ENCODE measurements around the gene CLN6. TPM values are rescaled to one million over a fixed set of nuclear protein-coding genes. Genes with fewer than 3 reads are reported as not detected.

CLN6 gene
- total RNA-seq, 2 experiments from 2014 or later, result 60.2 to 117 TPM

DNA sequence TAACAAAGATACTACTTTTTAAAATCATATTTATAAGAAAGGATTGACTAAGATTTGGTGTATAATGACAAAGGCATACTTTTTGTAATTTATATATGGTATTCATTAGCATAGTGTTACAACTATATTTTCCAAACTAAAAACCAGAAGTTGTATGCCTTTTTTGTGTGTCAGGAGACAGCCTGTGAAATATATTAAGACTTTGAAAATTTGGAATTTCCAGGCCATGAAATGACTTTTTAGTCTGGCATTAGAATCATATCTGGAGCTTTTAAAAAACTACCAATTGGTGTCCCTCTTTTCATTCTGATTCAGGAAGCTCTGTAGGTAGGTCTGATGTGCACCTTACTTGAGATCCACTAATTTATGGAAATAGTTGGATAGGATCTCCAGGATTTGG lies 66.3 kb downstream of the CLN6 start:
- Histone ChIP-seq H3K79me2 (ENCODE audit: insufficient read depth, low read depth, low read length) (no peaks in the 10 kb centered on the region), H3K27ac (ENCODE audit: low read depth, low read length, poor library complexity, severe bottlenecking) (no peak overlapping the region), H3K9me3 (ENCODE audit: low read length) (no peaks in the 10 kb centered on the region; the same call in 1 of the 2 replicates), H2AFZ (ENCODE audit: low read length) (no peak overlapping the region), H3K4me3 (ENCODE audit: low read depth, low read length, poor library complexity, severe bottlenecking) (no peak overlapping the region), H4K20me1 (ENCODE audit: insufficient read depth, low read length) (no peaks in the 10 kb centered on the region), H3K4me2 (ENCODE audit: low read length) (no peak overlapping the region), H3K4me1 (ENCODE audit: insufficient read depth, low read length, poor library complexity, severe bottlenecking) (peaks cover 8% of the 10 kb centered on the region), H3K9me2 (ENCODE audit: insufficient read depth, low read length) (no peaks in the 10 kb centered on the region), H3K36me3 (ENCODE audit: insufficient read depth, low read length) (peaks cover 78% of the 10 kb centered on the region)
- no TSS peak for BruUV-seq (replicated peaks)
- intact Hi-C loops (cut with micrococcal nuclease; ENCODE audit: unreplicated experiment), result no loop called here
- DNase-seq (ENCODE audit: low spot score), result no peak
- POLR2A ChIA-PET, result interaction anchor here (1.1 kb wide), 2 partner anchors 9 to 81 kb away, joined by 3 to 4 read pairs; no protein-coding TSS in a partner anchor
- TF ChIP-seq, protein P1, sequence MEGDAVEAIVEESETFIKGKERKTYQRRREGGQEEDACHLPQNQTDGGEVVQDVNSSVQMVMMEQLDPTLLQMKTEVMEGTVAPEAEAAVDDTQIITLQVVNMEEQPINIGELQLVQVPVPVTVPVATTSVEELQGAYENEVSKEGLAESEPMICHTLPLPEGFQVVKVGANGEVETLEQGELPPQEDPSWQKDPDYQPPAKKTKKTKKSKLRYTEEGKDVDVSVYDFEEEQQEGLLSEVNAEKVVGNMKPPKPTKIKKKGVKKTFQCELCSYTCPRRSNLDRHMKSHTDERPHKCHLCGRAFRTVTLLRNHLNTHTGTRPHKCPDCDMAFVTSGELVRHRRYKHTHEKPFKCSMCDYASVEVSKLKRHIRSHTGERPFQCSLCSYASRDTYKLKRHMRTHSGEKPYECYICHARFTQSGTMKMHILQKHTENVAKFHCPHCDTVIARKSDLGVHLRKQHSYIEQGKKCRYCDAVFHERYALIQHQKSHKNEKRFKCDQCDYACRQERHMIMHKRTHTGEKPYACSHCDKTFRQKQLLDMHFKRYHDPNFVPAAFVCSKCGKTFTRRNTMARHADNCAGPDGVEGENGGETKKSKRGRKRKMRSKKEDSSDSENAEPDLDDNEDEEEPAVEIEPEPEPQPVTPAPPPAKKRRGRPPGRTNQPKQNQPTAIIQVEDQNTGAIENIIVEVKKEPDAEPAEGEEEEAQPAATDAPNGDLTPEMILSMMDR (conservative IDR thresholded peaks at IDR 0.05; ENCODE audit: low read length), result no peak
- TF ChIP-seq EZH2phosphoT487 (IDR thresholded peaks at IDR 0.05; ENCODE audit: borderline replicate concordance, low read depth, low read length), result no peak
- CTCF ChIA-PET (ENCODE audit: unreplicated experiment), result no interaction called here

DNA sequence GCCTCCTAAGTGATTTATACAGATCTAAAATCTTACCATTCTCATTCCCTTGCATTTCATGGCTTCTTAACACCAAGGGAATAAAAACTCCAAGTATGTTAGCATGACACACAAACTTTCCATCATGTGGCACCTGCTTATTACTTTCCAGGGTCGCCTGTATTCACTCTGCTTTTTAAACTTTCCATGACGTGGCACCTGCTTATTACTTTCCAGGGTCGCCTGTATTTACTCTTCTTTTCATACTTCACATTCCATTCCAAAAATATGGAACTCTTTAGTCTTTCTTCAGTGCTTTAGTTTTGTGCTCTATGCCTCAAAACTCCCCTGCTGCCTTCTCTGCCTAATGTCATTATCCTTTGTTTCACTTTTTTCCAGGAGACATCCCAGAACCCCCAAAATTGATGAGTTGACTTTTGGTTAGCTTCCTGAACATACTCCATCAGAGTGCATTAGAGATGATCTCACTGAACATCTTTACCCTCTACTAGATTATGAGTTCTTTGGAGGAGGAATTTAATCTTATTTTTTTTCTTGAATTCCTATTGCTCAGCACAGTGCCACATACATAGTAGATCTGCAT lies 71.4 kb downstream of the CLN6 start:
- H3K9me3 ChIP-seq (ENCODE audit: low read length), result no peaks in the 10 kb centered on the region
- peaks cover 80% of the 10 kb centered on the region for H3K36me3 ChIP-seq (ENCODE audit: insufficient read depth, low read length)
- peaks cover 8% of the 10 kb centered on the region for H3K4me1 ChIP-seq (ENCODE audit: insufficient read depth, low read length, poor library complexity, severe bottlenecking)
- no peak overlapping the region for H3K4me3 ChIP-seq (ENCODE audit: low read depth, low read length, poor library complexity, severe bottlenecking)
- no peaks in the 10 kb centered on the region for H3K9me2 ChIP-seq (ENCODE audit: insufficient read depth, low read length)
- POLR2A ChIA-PET, result interaction anchor here (0.5 to 1.4 kb wide), 5 partner anchors 8 to 248 kb away, joined by 3 to 4 read pairs (median 3); no protein-coding TSS in a partner anchor
- no peak for DNase-seq (ENCODE audit: low spot score)
- H2AFZ ChIP-seq (ENCODE audit: low read length), result no peak overlapping the region
- CTCF ChIA-PET (ENCODE audit: unreplicated experiment), result interaction anchor here (0.6 kb wide), 1 partner anchor 1981 kb away, joined by 3 read pairs; no protein-coding TSS in a partner anchor
- no peaks in the 10 kb centered on the region; the same call in 1 of the 2 replicates for H3K79me2 ChIP-seq (ENCODE audit: insufficient read depth, low read depth, low read length)
- no peaks in the 10 kb centered on the region for H4K20me1 ChIP-seq (ENCODE audit: insufficient read depth, low read length)
- no peak for TF ChIP-seq EZH2phosphoT487 (IDR thresholded peaks at IDR 0.05; ENCODE audit: borderline replicate concordance, low read depth, low read length)
- TF ChIP-seq, protein P1 (conservative IDR thresholded peaks at IDR 0.05; ENCODE audit: low read length), result no peak
- no TSS peak for BruUV-seq (replicated peaks)
- intact Hi-C loops (cut with micrococcal nuclease; ENCODE audit: unreplicated experiment), result no loop called here
- H3K4me2 ChIP-seq (ENCODE audit: low read length), result no peak overlapping the region
- no peak overlapping the region for H3K27ac ChIP-seq (ENCODE audit: low read depth, low read length, poor library complexity, severe bottlenecking)

DNA sequence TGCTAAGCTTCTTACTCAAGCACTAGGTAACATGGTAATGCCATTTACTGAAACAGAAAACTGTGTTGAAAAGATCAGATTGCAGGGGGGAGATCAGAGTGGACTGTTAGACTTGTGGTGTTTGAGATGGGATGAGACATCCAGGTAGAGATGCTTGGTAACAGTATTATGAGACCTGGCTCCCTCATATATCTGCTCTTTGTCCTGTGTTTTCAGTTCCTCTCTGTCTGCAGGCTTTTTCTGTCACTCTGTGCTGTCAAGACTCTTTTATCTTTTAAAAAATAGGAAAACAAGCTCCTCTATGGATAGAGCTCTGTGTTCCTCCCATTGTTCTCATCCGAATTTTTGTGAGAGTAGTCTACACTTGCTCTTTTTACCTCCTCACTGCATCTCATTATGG lies 72.5 kb downstream of the CLN6 start:
- H3K79me2 ChIP-seq (ENCODE audit: insufficient read depth, low read depth, low read length), result no peaks in the 10 kb centered on the region; the same call in 1 of the 2 replicates
- peaks cover 8% of the 10 kb centered on the region for H3K4me1 ChIP-seq (ENCODE audit: insufficient read depth, low read length, poor library complexity, severe bottlenecking)
- H3K27ac ChIP-seq (ENCODE audit: low read depth, low read length, poor library complexity, severe bottlenecking), result no peak overlapping the region
- no peaks in the 10 kb centered on the region for H4K20me1 ChIP-seq (ENCODE audit: insufficient read depth, low read length)
- CTCF ChIA-PET (ENCODE audit: unreplicated experiment), result no interaction called here
- POLR2A ChIA-PET, result interaction anchor here (1.4 kb wide), 2 partner anchors 11 to 26 kb away, joined by 3 to 4 read pairs; no protein-coding TSS in a partner anchor
- H3K9me3 ChIP-seq (ENCODE audit: low read length), result no peaks in the 10 kb centered on the region
- TF ChIP-seq EZH2phosphoT487 (IDR thresholded peaks at IDR 0.05; ENCODE audit: borderline replicate concordance, low read depth, low read length), result no peak
- TF ChIP-seq, protein P1 (conservative IDR thresholded peaks at IDR 0.05; ENCODE audit: low read length), result no peak
- H3K4me2 ChIP-seq (ENCODE audit: low read length), result no peak overlapping the region
- intact Hi-C loops (cut with micrococcal nuclease; ENCODE audit: unreplicated experiment), result no loop called here
- peaks cover 79% of the 10 kb centered on the region for H3K36me3 ChIP-seq (ENCODE audit: insufficient read depth, low read length)
- BruUV-seq (replicated peaks), result no TSS peak
- no peaks in the 10 kb centered on the region for H3K9me2 ChIP-seq (ENCODE audit: insufficient read depth, low read length)
- H2AFZ ChIP-seq (ENCODE audit: low read length), result no peak overlapping the region
- DNase-seq (ENCODE audit: low spot score), result no peak
- H3K4me3 ChIP-seq (ENCODE audit: low read depth, low read length, poor library complexity, severe bottlenecking), result no peak overlapping the region
